WTC11 (cell line): Measurements from ENCODE around the gene SEL1L3. TPM values are rescaled to one million over a fixed set of nuclear protein-coding genes. Genes with fewer than 3 reads are reported as not detected.

Experiments
- ATAC-seq: fragments of 200-7000 bp; cut with Tn5 transposase; 2 replicates; pipeline ENCODE4 v1.10.0; 2021; ENCODE audit warnings: mild to moderate bottlenecking, moderate library complexity
- CTCF ChIA-PET: fragments of 300-600 bp; sonication (Branson Sonifier 250); formaldehyde crosslinking; loops from one replicate; lab custom pipeline; 2021; ENCODE audit warnings: antibody characterized with exemption; lab: Charles Lee
- POLR2A ChIA-PET: fragments of 350-600 bp; sonication (Branson Sonifier 250); formaldehyde crosslinking; loops from one replicate; lab custom pipeline; 2021; ENCODE audit warnings: antibody characterized with exemption; lab: Charles Lee
- DNase-seq: peaks from one replicate; pipeline ENCODE4 v3.0.0; 2021; ENCODE audit warnings: low spot score
- H3K27ac Mint-ChIP-seq: 2 replicates; pipeline ENCODE4 v1.8.0; 2021; ENCODE audit warnings: mixed read lengths
- H3K27me3 Mint-ChIP-seq: 2 replicates; pipeline ENCODE4 v1.8.0; 2021; ENCODE audit warnings: low read depth, mild to moderate bottlenecking, moderate library complexity, mixed read lengths
- H3K36me3 Mint-ChIP-seq: 2 replicates; pipeline ENCODE4 v1.8.0; 2021; ENCODE audit warnings: mixed read lengths
- H3K4me1 Mint-ChIP-seq: 2 replicates; pipeline ENCODE4 v1.8.0; 2022; ENCODE audit warnings: mixed read lengths
- H3K4me3 Mint-ChIP-seq: 2 replicates; pipeline ENCODE4 v1.8.0; 2021; ENCODE audit warnings: mild to moderate bottlenecking, moderate library complexity, mixed read lengths
- H3K9me3 Mint-ChIP-seq: 2 replicates; pipeline ENCODE4 v1.8.0; 2021; ENCODE audit warnings: mixed read lengths
- ESRRA ChIP-seq: sonication (generic); formaldehyde crosslinking; IDR thresholded peaks from 2 replicates; pipeline ENCODE4 v1.8.1; 2022; ENCODE audit warnings: mild to moderate bottlenecking, missing genetic modification reagents, borderline replicate concordance
- GABPB1 ChIP-seq: sonication (generic); formaldehyde crosslinking; IDR thresholded peaks from 2 replicates; pipeline ENCODE4 v1.8.1; 2023; ENCODE audit warnings: mild to moderate bottlenecking, missing genetic modification reagents
- KAT7 ChIP-seq: sonication (generic); formaldehyde crosslinking; IDR thresholded peaks from 2 replicates; pipeline ENCODE4 v1.8.1; 2023; ENCODE audit warnings: missing genetic modification reagents, mild to moderate bottlenecking, borderline replicate concordance
- MYBL2 ChIP-seq: sonication (generic); formaldehyde crosslinking; IDR thresholded peaks from 2 replicates; pipeline ENCODE4 v1.8.1; 2023; ENCODE audit warnings: mild to moderate bottlenecking, moderate library complexity, missing genetic modification reagents
- NFYB ChIP-seq: sonication (generic); formaldehyde crosslinking; conservative IDR thresholded peaks from 2 replicates; pipeline ENCODE4 v1.8.0; 2022; ENCODE audit warnings: low read depth, missing genetic modification reagents
- PRRX2 ChIP-seq: fragments of 250-450 bp; sonication (Bioruptor Pico); IDR thresholded peaks from 2 replicates; pipeline ENCODE4 v1.8.0; 2021; ENCODE audit warnings: mild to moderate bottlenecking
- SP1 ChIP-seq: sonication (generic); formaldehyde crosslinking; conservative IDR thresholded peaks from 2 replicates; pipeline ENCODE4 v1.8.1; 2022; ENCODE audit warnings: missing genetic modification reagents
- ZNF219 ChIP-seq: sonication (generic); formaldehyde crosslinking; IDR thresholded peaks from 2 replicates; pipeline ENCODE4 v1.8.0; 2023; ENCODE audit warnings: missing genetic modification reagents, mild to moderate bottlenecking, borderline replicate concordance
- ZNF232 ChIP-seq: sonication (generic); formaldehyde crosslinking; IDR thresholded peaks from 2 replicates; pipeline ENCODE4 v1.8.0; 2022; ENCODE audit warnings: mild to moderate bottlenecking, missing genetic modification reagents
- ZNF423 ChIP-seq: fragments of 250-450 bp; sonication (Bioruptor Pico); IDR thresholded peaks from 2 replicates; pipeline ENCODE4 v2.1.2; 2022; ENCODE audit warnings: mild to moderate bottlenecking, moderate library complexity
- total RNA-seq: library from RNA; stranded (reverse); gene quantifications from 3 replicates; pipeline ENCODE4 v1.2.3, GENCODE V29; 2021
- TF ChIP-seq, protein P1 (sequence below): sonication (generic); formaldehyde crosslinking; IDR thresholded peaks from 2 replicates; pipeline ENCODE4 v1.8.1; 2023; ENCODE audit warnings: mild to moderate bottlenecking, missing genetic modification reagents, borderline replicate concordance
- TF ChIP-seq, protein P2 (sequence below): sonication (generic); formaldehyde crosslinking; IDR thresholded peaks from 2 replicates; pipeline ENCODE4 v1.8.0; 2023; ENCODE audit warnings: missing genetic modification reagents, mild to moderate bottlenecking, borderline replicate concordance
- TF ChIP-seq, protein P3 (sequence below): sonication (generic); formaldehyde crosslinking; IDR thresholded peaks from 2 replicates; pipeline ENCODE4 v1.8.0; 2022; ENCODE audit warnings: mild to moderate bottlenecking, missing genetic modification reagents
- TF ChIP-seq, protein P4 (sequence below): sonication (generic); formaldehyde crosslinking; IDR thresholded peaks from 2 replicates; pipeline ENCODE4 v1.8.0; 2022; ENCODE audit warnings: mild to moderate bottlenecking, missing genetic modification reagents
- TF ChIP-seq, protein P5 (sequence below): fragments of 250-450 bp; sonication (Bioruptor Pico); IDR thresholded peaks from 2 replicates; pipeline ENCODE4 v1.9.0; 2021; ENCODE audit warnings: mild to moderate bottlenecking, borderline replicate concordance
- TF ChIP-seq, protein P6 (sequence below): sonication (generic); formaldehyde crosslinking; IDR thresholded peaks from 2 replicates; pipeline ENCODE4 v1.8.1; 2023; ENCODE audit warnings: mild to moderate bottlenecking, missing genetic modification reagents, moderate library complexity
- TF ChIP-seq, protein P7 (sequence below): fragments of 250-450 bp; sonication (Bioruptor Pico); conservative IDR thresholded peaks from 2 replicates; pipeline ENCODE4 v1.9.0; 2021; ENCODE audit warnings: mild to moderate bottlenecking

The SEL1L3 gene
- total RNA-seq, 1 experiment from 2014 or later: 31.5 TPM

DNA sequence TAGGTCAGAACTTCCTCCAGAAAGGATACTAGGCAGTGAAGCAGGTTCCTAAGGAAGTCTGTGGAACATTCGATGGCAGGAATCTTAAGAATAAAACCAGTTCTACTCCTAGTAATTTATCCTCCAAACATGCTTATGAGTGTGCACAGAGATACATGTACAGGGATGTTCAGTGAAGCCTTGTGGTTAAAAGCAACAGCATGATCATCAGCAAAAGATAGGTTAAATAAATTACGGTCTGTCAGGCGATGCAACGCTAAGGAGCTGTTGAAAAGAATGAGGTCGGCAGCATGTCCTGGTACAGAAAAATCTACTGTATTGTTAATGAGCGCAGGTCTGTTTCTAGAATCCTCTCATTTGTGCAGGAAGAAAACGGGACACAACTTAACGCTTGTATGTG lies 23.6 kb downstream of the SEL1L3 start (continued):
- TF ChIP-seq, protein P1, sequence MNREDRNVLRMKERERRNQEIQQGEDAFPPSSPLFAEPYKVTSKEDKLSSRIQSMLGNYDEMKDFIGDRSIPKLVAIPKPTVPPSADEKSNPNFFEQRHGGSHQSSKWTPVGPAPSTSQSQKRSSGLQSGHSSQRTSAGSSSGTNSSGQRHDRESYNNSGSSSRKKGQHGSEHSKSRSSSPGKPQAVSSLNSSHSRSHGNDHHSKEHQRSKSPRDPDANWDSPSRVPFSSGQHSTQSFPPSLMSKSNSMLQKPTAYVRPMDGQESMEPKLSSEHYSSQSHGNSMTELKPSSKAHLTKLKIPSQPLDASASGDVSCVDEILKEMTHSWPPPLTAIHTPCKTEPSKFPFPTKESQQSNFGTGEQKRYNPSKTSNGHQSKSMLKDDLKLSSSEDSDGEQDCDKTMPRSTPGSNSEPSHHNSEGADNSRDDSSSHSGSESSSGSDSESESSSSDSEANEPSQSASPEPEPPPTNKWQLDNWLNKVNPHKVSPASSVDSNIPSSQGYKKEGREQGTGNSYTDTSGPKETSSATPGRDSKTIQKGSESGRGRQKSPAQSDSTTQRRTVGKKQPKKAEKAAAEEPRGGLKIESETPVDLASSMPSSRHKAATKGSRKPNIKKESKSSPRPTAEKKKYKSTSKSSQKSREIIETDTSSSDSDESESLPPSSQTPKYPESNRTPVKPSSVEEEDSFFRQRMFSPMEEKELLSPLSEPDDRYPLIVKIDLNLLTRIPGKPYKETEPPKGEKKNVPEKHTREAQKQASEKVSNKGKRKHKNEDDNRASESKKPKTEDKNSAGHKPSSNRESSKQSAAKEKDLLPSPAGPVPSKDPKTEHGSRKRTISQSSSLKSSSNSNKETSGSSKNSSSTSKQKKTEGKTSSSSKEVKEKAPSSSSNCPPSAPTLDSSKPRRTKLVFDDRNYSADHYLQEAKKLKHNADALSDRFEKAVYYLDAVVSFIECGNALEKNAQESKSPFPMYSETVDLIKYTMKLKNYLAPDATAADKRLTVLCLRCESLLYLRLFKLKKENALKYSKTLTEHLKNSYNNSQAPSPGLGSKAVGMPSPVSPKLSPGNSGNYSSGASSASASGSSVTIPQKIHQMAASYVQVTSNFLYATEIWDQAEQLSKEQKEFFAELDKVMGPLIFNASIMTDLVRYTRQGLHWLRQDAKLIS (CRISPR knock-in tag): no peak
- no peak for TF ChIP-seq ZNF219 (CRISPR knock-in tag)
- TF ChIP-seq, protein P2, sequence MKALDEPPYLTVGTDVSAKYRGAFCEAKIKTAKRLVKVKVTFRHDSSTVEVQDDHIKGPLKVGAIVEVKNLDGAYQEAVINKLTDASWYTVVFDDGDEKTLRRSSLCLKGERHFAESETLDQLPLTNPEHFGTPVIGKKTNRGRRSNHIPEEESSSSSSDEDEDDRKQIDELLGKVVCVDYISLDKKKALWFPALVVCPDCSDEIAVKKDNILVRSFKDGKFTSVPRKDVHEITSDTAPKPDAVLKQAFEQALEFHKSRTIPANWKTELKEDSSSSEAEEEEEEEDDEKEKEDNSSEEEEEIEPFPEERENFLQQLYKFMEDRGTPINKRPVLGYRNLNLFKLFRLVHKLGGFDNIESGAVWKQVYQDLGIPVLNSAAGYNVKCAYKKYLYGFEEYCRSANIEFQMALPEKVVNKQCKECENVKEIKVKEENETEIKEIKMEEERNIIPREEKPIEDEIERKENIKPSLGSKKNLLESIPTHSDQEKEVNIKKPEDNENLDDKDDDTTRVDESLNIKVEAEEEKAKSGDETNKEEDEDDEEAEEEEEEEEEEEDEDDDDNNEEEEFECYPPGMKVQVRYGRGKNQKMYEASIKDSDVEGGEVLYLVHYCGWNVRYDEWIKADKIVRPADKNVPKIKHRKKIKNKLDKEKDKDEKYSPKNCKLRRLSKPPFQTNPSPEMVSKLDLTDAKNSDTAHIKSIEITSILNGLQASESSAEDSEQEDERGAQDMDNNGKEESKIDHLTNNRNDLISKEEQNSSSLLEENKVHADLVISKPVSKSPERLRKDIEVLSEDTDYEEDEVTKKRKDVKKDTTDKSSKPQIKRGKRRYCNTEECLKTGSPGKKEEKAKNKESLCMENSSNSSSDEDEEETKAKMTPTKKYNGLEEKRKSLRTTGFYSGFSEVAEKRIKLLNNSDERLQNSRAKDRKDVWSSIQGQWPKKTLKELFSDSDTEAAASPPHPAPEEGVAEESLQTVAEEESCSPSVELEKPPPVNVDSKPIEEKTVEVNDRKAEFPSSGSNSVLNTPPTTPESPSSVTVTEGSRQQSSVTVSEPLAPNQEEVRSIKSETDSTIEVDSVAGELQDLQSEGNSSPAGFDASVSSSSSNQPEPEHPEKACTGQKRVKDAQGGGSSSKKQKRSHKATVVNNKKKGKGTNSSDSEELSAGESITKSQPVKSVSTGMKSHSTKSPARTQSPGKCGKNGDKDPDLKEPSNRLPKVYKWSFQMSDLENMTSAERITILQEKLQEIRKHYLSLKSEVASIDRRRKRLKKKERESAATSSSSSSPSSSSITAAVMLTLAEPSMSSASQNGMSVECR (CRISPR knock-in tag): no peak
- TF ChIP-seq ZNF423 (CRISPR knock-in tag): no peak
- no peak for TF ChIP-seq KAT7 (CRISPR knock-in tag)
- TF ChIP-seq PRRX2 (CRISPR knock-in tag): no peak
- TF ChIP-seq, protein P3, sequence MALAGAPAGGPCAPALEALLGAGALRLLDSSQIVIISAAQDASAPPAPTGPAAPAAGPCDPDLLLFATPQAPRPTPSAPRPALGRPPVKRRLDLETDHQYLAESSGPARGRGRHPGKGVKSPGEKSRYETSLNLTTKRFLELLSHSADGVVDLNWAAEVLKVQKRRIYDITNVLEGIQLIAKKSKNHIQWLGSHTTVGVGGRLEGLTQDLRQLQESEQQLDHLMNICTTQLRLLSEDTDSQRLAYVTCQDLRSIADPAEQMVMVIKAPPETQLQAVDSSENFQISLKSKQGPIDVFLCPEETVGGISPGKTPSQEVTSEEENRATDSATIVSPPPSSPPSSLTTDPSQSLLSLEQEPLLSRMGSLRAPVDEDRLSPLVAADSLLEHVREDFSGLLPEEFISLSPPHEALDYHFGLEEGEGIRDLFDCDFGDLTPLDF (CRISPR knock-in tag): no peak

DNA sequence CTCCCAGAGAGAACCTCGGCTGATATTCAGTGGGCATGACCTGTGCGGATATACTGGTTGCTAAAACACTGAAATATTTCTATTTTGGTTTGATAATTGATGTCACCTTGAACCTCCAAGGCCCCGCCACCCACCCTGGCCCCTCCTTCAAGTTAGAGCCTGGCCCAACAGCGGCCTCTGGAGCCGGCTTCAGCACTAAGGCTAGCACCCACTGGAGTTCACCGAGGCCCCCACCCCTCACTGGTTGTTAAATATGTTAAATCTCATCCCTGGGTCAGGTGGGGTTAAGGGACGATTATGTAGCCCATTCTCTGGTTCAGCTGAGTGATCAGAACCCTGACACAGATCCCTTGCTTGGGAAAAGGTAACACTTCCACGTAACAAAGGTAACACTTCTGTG lies 24.3 kb downstream of the SEL1L3 start:
- 0 out of 2 replicates have a peak overlapping the region, but pooled peaks have one; percentile 28 for H3K27ac Mint-ChIP-seq
- POLR2A ChIA-PET: no interaction called here
- no peaks in the 10 kb centered on the region for H3K27me3 Mint-ChIP-seq
- H3K9me3 Mint-ChIP-seq: no peaks in the 10 kb centered on the region
- peaks cover 30% of the 10 kb centered on the region for H3K4me1 Mint-ChIP-seq
- ATAC-seq: peak; percentile 71
- DNase-seq: peak; percentile 36
- no peaks in the 10 kb centered on the region for H3K36me3 Mint-ChIP-seq
- no peak overlapping the region for H3K4me3 Mint-ChIP-seq
- CTCF ChIA-PET: interaction anchor here (1.1 kb wide), 1 partner anchor 13 kb away, joined by 3 read pairs; no protein-coding TSS in a partner anchor
- TF ChIP-seq, protein P4, sequence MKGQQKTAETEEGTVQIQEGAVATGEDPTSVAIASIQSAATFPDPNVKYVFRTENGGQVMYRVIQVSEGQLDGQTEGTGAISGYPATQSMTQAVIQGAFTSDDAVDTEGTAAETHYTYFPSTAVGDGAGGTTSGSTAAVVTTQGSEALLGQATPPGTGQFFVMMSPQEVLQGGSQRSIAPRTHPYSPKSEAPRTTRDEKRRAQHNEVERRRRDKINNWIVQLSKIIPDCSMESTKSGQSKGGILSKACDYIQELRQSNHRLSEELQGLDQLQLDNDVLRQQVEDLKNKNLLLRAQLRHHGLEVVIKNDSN: no peak
- TF ChIP-seq ESRRA (CRISPR knock-in tag): no peak
- no peak for TF ChIP-seq MYBL2 (CRISPR knock-in tag)
- TF ChIP-seq NFYB (CRISPR knock-in tag): no peak
- TF ChIP-seq, protein P5, sequence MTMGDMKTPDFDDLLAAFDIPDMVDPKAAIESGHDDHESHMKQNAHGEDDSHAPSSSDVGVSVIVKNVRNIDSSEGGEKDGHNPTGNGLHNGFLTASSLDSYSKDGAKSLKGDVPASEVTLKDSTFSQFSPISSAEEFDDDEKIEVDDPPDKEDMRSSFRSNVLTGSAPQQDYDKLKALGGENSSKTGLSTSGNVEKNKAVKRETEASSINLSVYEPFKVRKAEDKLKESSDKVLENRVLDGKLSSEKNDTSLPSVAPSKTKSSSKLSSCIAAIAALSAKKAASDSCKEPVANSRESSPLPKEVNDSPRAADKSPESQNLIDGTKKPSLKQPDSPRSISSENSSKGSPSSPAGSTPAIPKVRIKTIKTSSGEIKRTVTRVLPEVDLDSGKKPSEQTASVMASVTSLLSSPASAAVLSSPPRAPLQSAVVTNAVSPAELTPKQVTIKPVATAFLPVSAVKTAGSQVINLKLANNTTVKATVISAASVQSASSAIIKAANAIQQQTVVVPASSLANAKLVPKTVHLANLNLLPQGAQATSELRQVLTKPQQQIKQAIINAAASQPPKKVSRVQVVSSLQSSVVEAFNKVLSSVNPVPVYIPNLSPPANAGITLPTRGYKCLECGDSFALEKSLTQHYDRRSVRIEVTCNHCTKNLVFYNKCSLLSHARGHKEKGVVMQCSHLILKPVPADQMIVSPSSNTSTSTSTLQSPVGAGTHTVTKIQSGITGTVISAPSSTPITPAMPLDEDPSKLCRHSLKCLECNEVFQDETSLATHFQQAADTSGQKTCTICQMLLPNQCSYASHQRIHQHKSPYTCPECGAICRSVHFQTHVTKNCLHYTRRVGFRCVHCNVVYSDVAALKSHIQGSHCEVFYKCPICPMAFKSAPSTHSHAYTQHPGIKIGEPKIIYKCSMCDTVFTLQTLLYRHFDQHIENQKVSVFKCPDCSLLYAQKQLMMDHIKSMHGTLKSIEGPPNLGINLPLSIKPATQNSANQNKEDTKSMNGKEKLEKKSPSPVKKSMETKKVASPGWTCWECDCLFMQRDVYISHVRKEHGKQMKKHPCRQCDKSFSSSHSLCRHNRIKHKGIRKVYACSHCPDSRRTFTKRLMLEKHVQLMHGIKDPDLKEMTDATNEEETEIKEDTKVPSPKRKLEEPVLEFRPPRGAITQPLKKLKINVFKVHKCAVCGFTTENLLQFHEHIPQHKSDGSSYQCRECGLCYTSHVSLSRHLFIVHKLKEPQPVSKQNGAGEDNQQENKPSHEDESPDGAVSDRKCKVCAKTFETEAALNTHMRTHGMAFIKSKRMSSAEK: no peak
- TF ChIP-seq GABPB1 (CRISPR knock-in tag): no peak
- no peak for TF ChIP-seq SP1
- TF ChIP-seq ZNF232 (CRISPR knock-in tag): no peak
- TF ChIP-seq, protein P3 (CRISPR knock-in tag): no peak
- TF ChIP-seq, protein P6, sequence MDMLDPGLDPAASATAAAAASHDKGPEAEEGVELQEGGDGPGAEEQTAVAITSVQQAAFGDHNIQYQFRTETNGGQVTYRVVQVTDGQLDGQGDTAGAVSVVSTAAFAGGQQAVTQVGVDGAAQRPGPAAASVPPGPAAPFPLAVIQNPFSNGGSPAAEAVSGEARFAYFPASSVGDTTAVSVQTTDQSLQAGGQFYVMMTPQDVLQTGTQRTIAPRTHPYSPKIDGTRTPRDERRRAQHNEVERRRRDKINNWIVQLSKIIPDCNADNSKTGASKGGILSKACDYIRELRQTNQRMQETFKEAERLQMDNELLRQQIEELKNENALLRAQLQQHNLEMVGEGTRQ: no peak
- TF ChIP-seq, protein P7, sequence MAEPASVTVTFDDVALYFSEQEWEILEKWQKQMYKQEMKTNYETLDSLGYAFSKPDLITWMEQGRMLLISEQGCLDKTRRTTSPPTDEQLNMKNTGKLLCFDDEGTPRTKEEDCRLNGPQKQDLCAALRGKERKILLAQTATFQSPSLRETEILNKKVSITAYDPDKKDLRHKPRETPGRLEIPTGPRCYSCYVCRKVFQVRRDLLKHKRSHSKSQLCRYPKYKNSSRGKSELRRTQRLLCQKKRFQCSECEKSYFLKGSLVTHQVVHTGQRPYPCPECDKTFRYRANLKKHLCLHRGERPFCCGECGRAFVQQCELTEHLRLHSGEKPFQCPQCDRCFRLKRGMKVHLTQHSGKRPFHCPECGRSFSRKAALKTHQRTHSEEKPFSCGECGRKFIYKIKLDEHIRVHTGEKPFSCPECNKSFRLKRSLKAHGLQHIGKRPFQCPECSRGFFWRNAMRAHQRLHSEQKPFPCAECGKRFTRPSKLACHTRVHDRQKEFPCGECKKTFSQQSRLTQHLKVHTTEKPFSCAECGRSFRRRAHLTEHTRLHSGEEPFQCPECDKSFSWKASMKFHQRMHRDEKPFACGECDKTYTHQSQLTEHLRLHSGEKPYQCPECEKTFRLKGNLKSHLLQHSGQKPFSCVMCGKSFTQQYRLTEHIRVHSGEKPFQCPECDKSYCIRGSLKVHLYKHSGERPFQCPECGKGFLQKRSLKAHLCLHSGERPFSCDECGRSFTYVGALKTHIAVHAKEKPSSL (CRISPR knock-in tag): no peak
